ENCODE measurements around the gene LGI2.

Gene LGI2

GRCh38 chr4:25002681-25003080 is 28.1 kb downstream of the LGI2 start:
- no peak for TF ChIP-seq EZH2phosphoT487 (conservative IDR thresholded peaks at IDR 0.05; ENCODE audit: low read length)
- TF ChIP-seq, protein P1, sequence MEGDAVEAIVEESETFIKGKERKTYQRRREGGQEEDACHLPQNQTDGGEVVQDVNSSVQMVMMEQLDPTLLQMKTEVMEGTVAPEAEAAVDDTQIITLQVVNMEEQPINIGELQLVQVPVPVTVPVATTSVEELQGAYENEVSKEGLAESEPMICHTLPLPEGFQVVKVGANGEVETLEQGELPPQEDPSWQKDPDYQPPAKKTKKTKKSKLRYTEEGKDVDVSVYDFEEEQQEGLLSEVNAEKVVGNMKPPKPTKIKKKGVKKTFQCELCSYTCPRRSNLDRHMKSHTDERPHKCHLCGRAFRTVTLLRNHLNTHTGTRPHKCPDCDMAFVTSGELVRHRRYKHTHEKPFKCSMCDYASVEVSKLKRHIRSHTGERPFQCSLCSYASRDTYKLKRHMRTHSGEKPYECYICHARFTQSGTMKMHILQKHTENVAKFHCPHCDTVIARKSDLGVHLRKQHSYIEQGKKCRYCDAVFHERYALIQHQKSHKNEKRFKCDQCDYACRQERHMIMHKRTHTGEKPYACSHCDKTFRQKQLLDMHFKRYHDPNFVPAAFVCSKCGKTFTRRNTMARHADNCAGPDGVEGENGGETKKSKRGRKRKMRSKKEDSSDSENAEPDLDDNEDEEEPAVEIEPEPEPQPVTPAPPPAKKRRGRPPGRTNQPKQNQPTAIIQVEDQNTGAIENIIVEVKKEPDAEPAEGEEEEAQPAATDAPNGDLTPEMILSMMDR (IDR thresholded peaks at IDR 0.05; ENCODE audit: insufficient read depth, low read length, poor library complexity, severe bottlenecking): no peak
- H3K9me2 ChIP-seq (replicated peaks; ENCODE audit: insufficient read depth, low read length): no peaks in the 10 kb centered on the region
- H2AFZ ChIP-seq (ENCODE audit: low read depth, low read length, severe bottlenecking): no peak overlapping the region
- H3K27me3 ChIP-seq (ENCODE audit: low read length): no peaks in the 10 kb centered on the region
- H3K79me2 ChIP-seq (ENCODE audit: insufficient read depth, low read length): no peaks in the 10 kb centered on the region
- no peak overlapping the region for H3K4me3 ChIP-seq (ENCODE audit: insufficient read depth, low read length, poor library complexity, severe bottlenecking)
- H4K20me1 ChIP-seq (ENCODE audit: low read depth, low read length): no peaks in the 10 kb centered on the region
- H3K9me3 ChIP-seq (ENCODE audit: insufficient read depth, low read length): no peaks in the 10 kb centered on the region
- no peak overlapping the region for H3K9ac ChIP-seq (ENCODE audit: low read length)
- no peaks in the 10 kb centered on the region for H3F3A ChIP-seq (ENCODE audit: insufficient read depth)
- H3K4me2 ChIP-seq (ENCODE audit: low read depth, low read length, poor library complexity, severe bottlenecking): no peak overlapping the region
- no peaks in the 10 kb centered on the region for H3K36me3 ChIP-seq (ENCODE audit: low read length)
- H3K27ac ChIP-seq (ENCODE audit: low read depth, low read length): no peak overlapping the region

GRCh38 chr4:25001509-25001908 is 29.2 kb downstream of the LGI2 start:
- Histone ChIP-seq H3K9me2 (replicated peaks; ENCODE audit: insufficient read depth, low read length) (no peaks in the 10 kb centered on the region), H3K27me3 (ENCODE audit: low read length) (no peaks in the 10 kb centered on the region), H3K4me2 (ENCODE audit: low read depth, low read length, poor library complexity, severe bottlenecking) (no peak overlapping the region), H3K36me3 (ENCODE audit: low read length) (no peaks in the 10 kb centered on the region), H3K79me2 (ENCODE audit: insufficient read depth, low read length) (no peaks in the 10 kb centered on the region), H3K9me3 (ENCODE audit: insufficient read depth, low read length) (no peaks in the 10 kb centered on the region), H3F3A (ENCODE audit: insufficient read depth) (no peaks in the 10 kb centered on the region), H2AFZ (ENCODE audit: low read depth, low read length, severe bottlenecking) (no peak overlapping the region), H3K27ac (ENCODE audit: low read depth, low read length) (no peak overlapping the region), H3K4me3 (ENCODE audit: insufficient read depth, low read length, poor library complexity, severe bottlenecking) (no peak overlapping the region), H4K20me1 (ENCODE audit: low read depth, low read length) (no peaks in the 10 kb centered on the region), H3K9ac (ENCODE audit: low read length) (no peak overlapping the region)
- TF ChIP-seq, protein P1 (IDR thresholded peaks at IDR 0.05; ENCODE audit: insufficient read depth, low read length, poor library complexity, severe bottlenecking): no peak
- TF ChIP-seq EZH2phosphoT487 (conservative IDR thresholded peaks at IDR 0.05; ENCODE audit: low read length): no peak

- H3K79me2 ChIP-seq (ENCODE audit: insufficient read depth, low read length): no peaks in the 10 kb centered on the region
- no peaks in the 10 kb centered on the region for H3F3A ChIP-seq (ENCODE audit: insufficient read depth)
- no peaks in the 10 kb centered on the region for H4K20me1 ChIP-seq (ENCODE audit: low read depth, low read length)
- H3K9ac ChIP-seq (ENCODE audit: low read length): no peak overlapping the region
- TF ChIP-seq, protein P1 (IDR thresholded peaks at IDR 0.05; ENCODE audit: insufficient read depth, low read length, poor library complexity, severe bottlenecking): no peak
- no peak for TF ChIP-seq EZH2phosphoT487 (conservative IDR thresholded peaks at IDR 0.05; ENCODE audit: low read length)
- no peak overlapping the region for H3K27ac ChIP-seq (ENCODE audit: low read depth, low read length)
- H3K4me3 ChIP-seq (ENCODE audit: insufficient read depth, low read length, poor library complexity, severe bottlenecking): no peak overlapping the region
- H2AFZ ChIP-seq (ENCODE audit: low read depth, low read length, severe bottlenecking): no peak overlapping the region
- no peaks in the 10 kb centered on the region for H3K9me2 ChIP-seq (replicated peaks; ENCODE audit: insufficient read depth, low read length)
- no peaks in the 10 kb centered on the region for H3K9me3 ChIP-seq (ENCODE audit: insufficient read depth, low read length)
- H3K27me3 ChIP-seq (ENCODE audit: low read length): no peaks in the 10 kb centered on the region
- no peak overlapping the region for H3K4me2 ChIP-seq (ENCODE audit: low read depth, low read length, poor library complexity, severe bottlenecking)
- no peaks in the 10 kb centered on the region for H3K36me3 ChIP-seq (ENCODE audit: low read length)
Observed at GRCh38 chr4:25000639-25001038, 30.1 kb downstream of the LGI2 start.

Data from SU-DHL-6 (cell line).